IPS-NIHi11 (cell line): ENCODE measurements around the gene CXADR.

ENCODE experiments used
- DNase-seq: peaks from one replicate; pipeline ENCODE4 v3.0.0; 2012; ENCODE audit warnings: mixed read lengths, low spot score

Gene CXADR

GRCh38 chr21:17607684-17608083 is 94.8 kb downstream of the CXADR start:
- DNase-seq, result no peak

DNA sequence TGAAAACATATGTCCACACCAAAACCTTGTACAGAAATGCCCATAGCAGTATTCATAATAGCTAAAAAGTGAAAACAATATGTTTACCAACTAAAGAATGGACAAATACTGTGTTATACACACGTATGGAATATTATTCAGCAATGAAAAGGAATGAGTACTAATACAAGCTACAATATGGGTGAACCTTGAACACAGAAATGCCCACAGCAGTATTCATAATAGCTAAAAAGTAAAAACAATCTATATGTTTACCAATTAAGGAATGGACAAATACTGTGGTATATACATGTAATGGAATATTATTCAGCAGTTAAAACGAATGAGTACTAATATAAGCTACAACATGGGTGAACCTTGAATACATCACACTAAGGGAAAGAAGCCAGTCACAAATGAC is 96.8 kb downstream of the CXADR start:
- no peak for DNase-seq

DNA sequence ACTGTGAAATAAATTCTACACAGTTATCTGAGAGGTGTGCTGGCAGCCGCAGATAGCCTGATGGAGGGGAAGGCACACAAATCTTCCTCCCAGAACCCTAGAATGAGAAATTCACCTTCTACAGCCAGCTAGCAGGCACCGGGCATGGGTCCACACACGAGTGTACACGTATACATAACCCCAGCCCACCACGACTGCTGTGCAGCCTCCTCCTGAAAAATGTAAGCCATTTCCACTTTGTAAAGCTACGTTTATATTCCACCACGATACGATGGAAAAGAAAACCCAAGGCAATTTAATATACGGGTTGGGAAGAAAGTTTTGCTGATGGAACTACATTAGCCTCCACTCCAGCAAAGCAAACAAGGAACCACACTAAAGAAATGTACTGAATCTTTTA is 98.1 kb downstream of the CXADR start:
- no peak for DNase-seq

GRCh38 chr21:17611414-17612022 is 98.7 kb downstream of the CXADR start:
- peak; percentile 64 for DNase-seq

DNA sequence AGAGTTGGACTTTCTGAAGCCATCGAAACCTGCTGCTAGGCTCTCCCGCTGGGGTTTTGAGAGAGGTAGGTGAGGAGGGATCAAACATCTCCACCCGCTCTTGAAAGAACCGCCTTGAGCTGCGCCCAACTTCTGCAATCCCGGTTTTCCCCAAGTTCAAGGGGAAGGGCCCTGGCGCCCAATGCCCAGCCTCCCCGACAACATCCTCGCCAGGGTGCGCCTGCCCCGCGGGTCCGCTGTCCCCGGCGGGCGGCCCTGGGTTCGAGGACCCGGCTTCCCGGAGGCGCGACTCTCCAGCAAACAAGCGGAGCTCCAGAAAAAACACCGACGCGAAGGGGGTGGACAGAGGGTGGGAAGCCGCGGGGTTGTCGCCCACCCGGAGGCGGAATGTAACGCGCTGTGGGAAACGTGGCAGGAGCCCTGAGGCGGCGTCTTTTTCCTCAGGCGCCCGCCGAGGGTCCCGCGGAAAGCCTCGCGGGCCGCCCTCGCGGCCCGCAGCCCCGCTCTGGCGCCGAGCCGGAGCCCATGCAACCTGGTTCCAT is 99.3 kb downstream of the CXADR start:
- peak; percentile 53 for DNase-seq

DNA sequence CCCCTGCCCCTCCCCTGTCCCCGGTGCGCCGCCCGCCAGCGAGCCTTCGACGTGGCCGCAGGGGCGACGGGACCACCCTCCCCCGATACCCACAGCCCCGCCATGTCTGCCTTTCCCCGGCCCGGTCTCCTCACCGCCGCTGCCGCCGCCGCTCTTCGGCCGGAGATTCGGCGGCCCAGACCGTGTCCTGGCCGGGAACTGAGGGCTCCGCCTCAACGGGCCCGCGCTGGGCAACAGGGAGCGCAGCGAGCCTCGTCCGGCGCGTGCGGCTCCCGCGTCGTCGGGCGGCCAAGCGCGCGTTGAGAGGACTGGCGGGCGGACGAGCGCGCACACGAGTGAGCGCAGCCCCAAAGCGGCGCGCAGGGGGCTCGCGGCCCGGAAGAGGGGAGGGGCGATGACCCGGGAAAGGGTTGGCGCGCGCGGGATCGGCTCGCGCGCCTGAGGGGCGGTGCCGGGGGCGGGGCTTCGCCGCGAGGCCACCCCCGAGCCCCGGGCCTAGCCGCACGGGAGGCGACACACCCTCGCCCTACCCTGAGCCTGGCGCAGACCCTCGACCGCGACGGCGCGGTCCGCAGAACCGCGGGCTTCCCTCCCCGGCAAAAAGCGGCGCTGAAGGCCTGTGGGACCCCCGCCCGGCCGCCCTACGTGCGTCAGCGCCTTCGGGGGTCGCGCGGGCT is 99.9 kb downstream of the CXADR start, which contains the start of gene BTG3:
Gene BTG3 (minus strand): TSS at position 337 of the 677 bp plus-strand sequence. CDS start 3,757 bp downstream, outside the sequence.
- DNase-seq, result peak; percentile 95

DNA sequence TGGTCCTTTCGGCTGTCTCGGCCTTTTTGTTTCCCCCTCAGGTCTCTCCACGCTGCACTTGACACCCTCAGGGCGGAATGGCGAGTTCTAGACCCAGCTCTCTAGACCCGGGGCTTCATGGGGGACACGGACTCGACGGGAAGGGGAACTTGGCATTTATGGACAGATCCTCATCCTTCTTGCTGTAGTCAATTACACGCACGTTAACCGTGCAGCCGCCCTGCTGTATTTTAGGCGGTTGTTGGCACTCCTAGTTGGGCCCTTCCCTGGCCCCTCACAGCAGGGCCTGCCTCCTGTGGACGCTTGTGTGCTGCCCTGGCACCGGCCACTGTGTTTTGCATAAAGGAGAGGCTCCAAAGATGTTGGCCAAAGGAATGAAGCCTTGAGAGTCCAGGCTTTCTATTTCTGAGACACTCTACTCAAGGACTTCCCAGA is 100.4 kb downstream of the CXADR start:
- DNase-seq, result no peak

DNA sequence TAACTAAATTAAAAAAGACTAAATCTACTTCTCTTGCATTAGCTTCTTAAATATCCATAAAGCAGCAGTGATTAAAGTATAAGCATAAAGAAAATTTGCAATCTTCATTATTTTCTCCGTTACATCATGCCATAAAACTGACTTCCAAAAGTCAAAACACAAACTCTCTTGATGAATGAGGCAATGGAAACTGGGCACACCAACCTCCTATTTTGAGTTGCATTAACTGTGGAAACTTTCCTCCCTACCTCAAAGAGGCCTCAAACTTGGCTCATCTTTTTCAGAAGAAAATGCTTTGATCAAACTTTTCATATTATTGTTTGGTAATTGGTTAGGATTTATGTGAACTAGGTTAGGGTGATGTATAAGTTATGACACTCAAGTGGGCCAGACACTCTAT is 104.0 kb downstream of the CXADR start:
- DNase-seq, result no peak

DNA sequence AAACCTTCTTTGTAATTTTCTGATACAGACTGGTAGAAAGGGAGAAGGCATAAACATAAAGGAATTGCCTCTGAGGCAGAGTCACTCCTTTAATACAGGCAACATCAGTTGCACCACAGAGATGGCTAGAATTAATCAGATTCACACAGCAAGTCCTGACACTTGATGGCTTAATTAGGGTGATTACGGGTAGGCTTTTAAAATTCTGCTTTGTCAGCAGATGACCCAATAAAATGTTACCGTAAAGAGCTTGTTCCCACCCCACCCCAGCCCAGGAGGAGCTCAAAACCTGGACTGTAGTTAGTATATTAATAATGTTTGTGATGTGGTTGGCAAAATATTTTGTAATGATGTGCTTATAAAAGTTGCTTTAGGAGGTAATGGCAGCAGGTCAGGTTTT is 109.2 kb downstream of the CXADR start:
- DNase-seq, result no peak

DNA sequence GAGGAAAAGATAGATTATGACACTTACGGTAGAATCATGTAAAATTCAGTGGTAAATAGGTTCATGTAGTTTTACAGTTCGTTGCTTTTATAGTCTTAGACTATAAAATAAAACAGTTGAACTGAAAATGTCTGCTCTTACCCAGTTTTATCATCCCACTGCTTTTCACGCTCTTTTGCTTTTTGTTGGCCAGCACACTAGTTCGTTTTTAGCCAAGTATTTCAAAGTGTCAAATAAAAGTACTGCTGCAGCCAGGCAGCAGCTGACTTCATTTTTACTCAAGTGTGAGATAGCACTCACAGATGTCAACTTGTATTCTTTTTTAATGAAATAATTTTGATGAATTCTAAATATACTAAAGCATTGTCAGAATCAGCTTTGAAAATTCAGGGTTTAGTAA is 118.4 kb downstream of the CXADR start:
- DNase-seq, result no peak

GRCh38 chr21:17636711-17637110 is 123.9 kb downstream of the CXADR start:
- DNase-seq, result no peak

DNA sequence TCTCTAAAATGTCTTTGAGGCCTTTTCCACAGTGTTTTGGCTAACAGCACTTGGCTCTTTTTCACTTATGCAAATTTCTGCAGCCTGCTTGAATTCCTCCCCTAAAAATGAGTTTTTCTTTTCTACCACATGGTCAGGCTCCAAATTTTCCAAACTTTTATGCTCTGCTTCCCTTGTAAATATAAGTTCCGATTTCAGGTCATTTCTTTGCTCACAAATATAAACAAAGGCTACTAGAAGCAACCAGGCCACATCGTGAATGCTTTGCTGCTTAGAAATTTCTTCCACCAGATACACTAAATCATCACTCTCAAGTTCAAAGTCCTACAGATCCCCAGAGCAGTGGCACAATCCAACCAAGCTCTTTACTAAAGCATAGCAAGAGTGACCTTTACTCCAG is 128.0 kb downstream of the CXADR start:
- no peak for DNase-seq
